ENCODE data around the gene OR10G3. TPM values are rescaled to one million over a fixed set of nuclear protein-coding genes. Genes with fewer than 3 reads are reported as not detected.

Gene OR10G3
- total and polyA plus RNA-seq, 2 experiments from 2014 or later = not detected

DNA sequence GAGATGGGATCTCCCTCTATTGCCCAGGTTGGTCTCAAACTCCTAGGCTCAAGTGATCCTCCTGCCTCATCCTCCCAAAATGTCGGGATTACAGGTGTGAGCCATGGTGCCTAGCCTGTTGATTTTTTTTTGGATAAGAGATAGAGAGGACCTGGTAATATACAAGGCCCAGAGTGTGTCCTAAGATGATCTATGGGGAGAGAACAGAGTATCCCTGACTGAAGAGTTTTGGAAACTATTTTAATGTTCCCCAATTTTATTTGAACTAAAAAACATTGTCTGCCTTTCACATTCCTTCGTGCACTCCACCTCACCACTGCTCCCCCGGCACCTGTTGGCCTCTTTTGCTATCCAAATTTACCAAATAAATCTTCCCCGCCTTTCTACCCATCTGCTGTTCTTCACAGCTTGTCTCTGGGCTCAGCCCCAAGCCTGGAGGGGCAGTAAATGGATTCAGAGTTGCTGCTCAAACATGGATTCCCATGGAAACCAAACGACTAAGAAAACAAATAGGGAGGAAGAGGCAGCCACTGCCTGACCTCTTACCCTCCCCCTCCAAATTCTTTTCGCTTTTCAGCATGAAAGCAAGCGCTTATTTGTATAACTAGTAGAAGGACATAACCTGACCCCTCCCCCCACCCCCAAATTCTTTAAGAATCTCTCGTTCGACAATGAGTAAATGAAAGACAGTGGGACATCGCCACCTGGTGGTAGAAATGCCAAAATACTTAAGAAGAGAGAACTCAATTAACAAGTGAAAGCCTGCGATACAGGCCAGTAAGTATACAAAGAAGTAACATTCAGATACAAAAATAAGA, 22.6 kb downstream of the OR10G3 start:
- H3K4me1 ChIP-seq (ENCODE audit: insufficient read depth) = peaks cover 12% of the 10 kb centered on the region; the same call in 1 of the 2 replicates
- Mint-ChIP-seq H3K27me3 (ENCODE audit: insufficient read depth, low read depth, poor library complexity) (peaks cover 23% of the 10 kb centered on the region), H3K9me3 (peaks cover 2% of the 10 kb centered on the region; the same call in 1 of the 3 replicates), H3K36me3 (ENCODE audit: low read depth) (no peaks in the 10 kb centered on the region), H3K4me3 (peak overlapping the region; percentile 56), H3K4me1 (peaks cover 34% of the 10 kb centered on the region), H3K27ac (peak overlapping the region; percentile 98)
- H3F3A ChIP-seq (replicated peaks; ENCODE audit: low read depth) = peaks cover 3% of the 10 kb centered on the region; the same call in 1 of the 2 replicates
- peak overlapping the region; percentile 10; the same call in 1 of the 2 replicates for H3K4me2 ChIP-seq
- peak overlapping the region; percentile 3; the same call in 1 of the 2 replicates for H3K4me3 ChIP-seq
- no peak overlapping the region for H2AFZ ChIP-seq
- H4K20me1 ChIP-seq (replicated peaks; ENCODE audit: insufficient read depth) = no peaks in the 10 kb centered on the region
- ATAC-seq (peak; percentile 86), DNase-seq (ENCODE audit: low spot score) (peak; percentile 100)
- peak overlapping the region; percentile 98 for H3K27ac ChIP-seq (ENCODE audit: low read depth)
- no peaks in the 10 kb centered on the region for H3K9me2 ChIP-seq (ENCODE audit: insufficient read depth)
- H3K79me2 ChIP-seq (replicated peaks; ENCODE audit: insufficient read depth) = no peaks in the 10 kb centered on the region
- no peaks in the 10 kb centered on the region for H3K36me3 ChIP-seq (ENCODE audit: insufficient read depth)
- no peaks in the 10 kb centered on the region for H3K27me3 ChIP-seq (ENCODE audit: insufficient read depth)
- TF ChIP-seq STAT1 (IDR thresholded peaks at IDR 0.05; ENCODE audit: unreplicated experiment) = no peak
- peak; percentile 3; the same call in 1 of the 2 replicates for TF ChIP-seq CREB1 (CRISPR knock-in tag; IDR thresholded peaks at IDR 0.05; ENCODE audit: low read depth)
- TF ChIP-seq NANOG (IDR thresholded peaks at IDR 0.05; ENCODE audit: borderline replicate concordance) = peak; percentile 79
- TF ChIP-seq, protein P1, sequence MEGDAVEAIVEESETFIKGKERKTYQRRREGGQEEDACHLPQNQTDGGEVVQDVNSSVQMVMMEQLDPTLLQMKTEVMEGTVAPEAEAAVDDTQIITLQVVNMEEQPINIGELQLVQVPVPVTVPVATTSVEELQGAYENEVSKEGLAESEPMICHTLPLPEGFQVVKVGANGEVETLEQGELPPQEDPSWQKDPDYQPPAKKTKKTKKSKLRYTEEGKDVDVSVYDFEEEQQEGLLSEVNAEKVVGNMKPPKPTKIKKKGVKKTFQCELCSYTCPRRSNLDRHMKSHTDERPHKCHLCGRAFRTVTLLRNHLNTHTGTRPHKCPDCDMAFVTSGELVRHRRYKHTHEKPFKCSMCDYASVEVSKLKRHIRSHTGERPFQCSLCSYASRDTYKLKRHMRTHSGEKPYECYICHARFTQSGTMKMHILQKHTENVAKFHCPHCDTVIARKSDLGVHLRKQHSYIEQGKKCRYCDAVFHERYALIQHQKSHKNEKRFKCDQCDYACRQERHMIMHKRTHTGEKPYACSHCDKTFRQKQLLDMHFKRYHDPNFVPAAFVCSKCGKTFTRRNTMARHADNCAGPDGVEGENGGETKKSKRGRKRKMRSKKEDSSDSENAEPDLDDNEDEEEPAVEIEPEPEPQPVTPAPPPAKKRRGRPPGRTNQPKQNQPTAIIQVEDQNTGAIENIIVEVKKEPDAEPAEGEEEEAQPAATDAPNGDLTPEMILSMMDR (conservative IDR thresholded peaks at IDR 0.05; ENCODE audit: low read depth in 2 of 2) = peak; percentile 72 to 89
- TF ChIP-seq, protein P2, sequence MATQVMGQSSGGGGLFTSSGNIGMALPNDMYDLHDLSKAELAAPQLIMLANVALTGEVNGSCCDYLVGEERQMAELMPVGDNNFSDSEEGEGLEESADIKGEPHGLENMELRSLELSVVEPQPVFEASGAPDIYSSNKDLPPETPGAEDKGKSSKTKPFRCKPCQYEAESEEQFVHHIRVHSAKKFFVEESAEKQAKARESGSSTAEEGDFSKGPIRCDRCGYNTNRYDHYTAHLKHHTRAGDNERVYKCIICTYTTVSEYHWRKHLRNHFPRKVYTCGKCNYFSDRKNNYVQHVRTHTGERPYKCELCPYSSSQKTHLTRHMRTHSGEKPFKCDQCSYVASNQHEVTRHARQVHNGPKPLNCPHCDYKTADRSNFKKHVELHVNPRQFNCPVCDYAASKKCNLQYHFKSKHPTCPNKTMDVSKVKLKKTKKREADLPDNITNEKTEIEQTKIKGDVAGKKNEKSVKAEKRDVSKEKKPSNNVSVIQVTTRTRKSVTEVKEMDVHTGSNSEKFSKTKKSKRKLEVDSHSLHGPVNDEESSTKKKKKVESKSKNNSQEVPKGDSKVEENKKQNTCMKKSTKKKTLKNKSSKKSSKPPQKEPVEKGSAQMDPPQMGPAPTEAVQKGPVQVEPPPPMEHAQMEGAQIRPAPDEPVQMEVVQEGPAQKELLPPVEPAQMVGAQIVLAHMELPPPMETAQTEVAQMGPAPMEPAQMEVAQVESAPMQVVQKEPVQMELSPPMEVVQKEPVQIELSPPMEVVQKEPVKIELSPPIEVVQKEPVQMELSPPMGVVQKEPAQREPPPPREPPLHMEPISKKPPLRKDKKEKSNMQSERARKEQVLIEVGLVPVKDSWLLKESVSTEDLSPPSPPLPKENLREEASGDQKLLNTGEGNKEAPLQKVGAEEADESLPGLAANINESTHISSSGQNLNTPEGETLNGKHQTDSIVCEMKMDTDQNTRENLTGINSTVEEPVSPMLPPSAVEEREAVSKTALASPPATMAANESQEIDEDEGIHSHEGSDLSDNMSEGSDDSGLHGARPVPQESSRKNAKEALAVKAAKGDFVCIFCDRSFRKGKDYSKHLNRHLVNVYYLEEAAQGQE (IDR thresholded peaks at IDR 0.05; ENCODE audit: unreplicated experiment) = no peak
- TF ChIP-seq POLR2AphosphoS5 (IDR thresholded peaks at IDR 0.05; ENCODE audit: low read depth) = peak; percentile 33; the same call in 1 of the 2 replicates

GRCh38 chr14:21556378-21557083, 23.3 kb downstream of the OR10G3 start:
- H4K20me1 ChIP-seq (replicated peaks; ENCODE audit: insufficient read depth) = no peaks in the 10 kb centered on the region
- ATAC-seq (peak; percentile 15), DNase-seq (ENCODE audit: low spot score) (peak; percentile 55)
- no peak overlapping the region; the same call in 1 of the 2 replicates for H3K4me3 ChIP-seq
- peak overlapping the region; percentile 98 for H3K27ac Mint-ChIP-seq
- H3K4me2 ChIP-seq = peak overlapping the region; percentile 10; the same call in 1 of the 2 replicates
- no peaks in the 10 kb centered on the region for H3K36me3 Mint-ChIP-seq (ENCODE audit: low read depth)
- no peaks in the 10 kb centered on the region for H3K79me2 ChIP-seq (replicated peaks; ENCODE audit: insufficient read depth)
- H3K27me3 ChIP-seq (ENCODE audit: insufficient read depth) = no peaks in the 10 kb centered on the region
- H3K36me3 ChIP-seq (ENCODE audit: insufficient read depth) = no peaks in the 10 kb centered on the region
- peaks cover 2% of the 10 kb centered on the region; the same call in 1 of the 3 replicates for H3K9me3 Mint-ChIP-seq
- no peak overlapping the region for H2AFZ ChIP-seq
- H3K27ac ChIP-seq (ENCODE audit: low read depth) = peak overlapping the region; percentile 98
- peaks cover 12% of the 10 kb centered on the region; the same call in 1 of the 2 replicates for H3K4me1 ChIP-seq (ENCODE audit: insufficient read depth)
- H3K4me3 Mint-ChIP-seq = peak overlapping the region; percentile 37
- no peaks in the 10 kb centered on the region for H3K9me2 ChIP-seq (ENCODE audit: insufficient read depth)
- H3K27me3 Mint-ChIP-seq (ENCODE audit: insufficient read depth, low read depth, poor library complexity) = peaks cover 23% of the 10 kb centered on the region
- H3K4me1 Mint-ChIP-seq = peaks cover 34% of the 10 kb centered on the region
- H3F3A ChIP-seq (replicated peaks; ENCODE audit: low read depth) = peaks cover 3% of the 10 kb centered on the region; the same call in 1 of the 2 replicates
- no peak for TF ChIP-seq ZNF462 (CRISPR knock-in tag; IDR thresholded peaks at IDR 0.05)

Data from GM23338 (cell line).